Erythroblast (primary cell): ENCODE results near the gene FBXO31.
A peak's percentile ranks its signal among the peaks of the same experiment; 100 is the strongest.

Experiments
- DNase-seq, 2 experiments: peaks; one replicate each; lab custom pipeline; 2025; lab: John Stamatoyannopoulos, UW
- GATA1 ChIP-seq: IDR thresholded peaks from 2 replicates; pipeline ENCODE4 v1.6.1; 2011; ENCODE audit warnings: low read depth, mild to moderate bottlenecking, control low read depth, low read length, moderate library complexity
- POLR2A ChIP-seq: IDR thresholded peaks from 2 replicates; pipeline ENCODE4 v1.6.1; 2011; ENCODE audit warnings: mild to moderate bottlenecking, low read length

FBXO31 gene

GRCh38 chr16:87416826-87417527 lies 33.4 kb upstream of the FBXO31 start:
- DNase-seq, result peak; percentile 25 to 50
- no peak for TF ChIP-seq GATA1
- TF ChIP-seq POLR2A, result no peak

DNA sequence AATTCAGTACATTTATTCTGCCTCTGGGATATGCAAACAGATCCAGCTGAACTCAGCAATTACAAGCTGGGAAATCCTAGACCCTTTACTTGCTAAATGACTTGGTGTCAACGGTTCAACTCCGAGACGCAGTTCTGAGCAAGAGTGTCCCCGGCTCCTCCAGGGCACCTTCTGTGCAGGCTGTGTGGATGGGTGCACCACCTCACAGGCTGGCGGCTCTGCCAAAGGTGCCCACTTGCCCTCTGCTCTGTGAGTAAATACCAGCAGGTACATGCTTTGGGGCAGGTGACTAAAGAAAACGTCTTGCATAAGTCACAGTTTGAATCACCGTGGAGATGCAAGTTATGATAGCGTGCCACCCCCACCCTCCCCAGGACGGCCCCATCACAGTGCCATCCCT lies 31.9 kb upstream of the FBXO31 start:
- TF ChIP-seq POLR2A (no peak), GATA1 (no peak)
- no peak for DNase-seq

GRCh38 chr16:87414251-87414680 lies 30.7 kb upstream of the FBXO31 start:
- no peak for DNase-seq
- TF ChIP-seq POLR2A, result no peak
- TF ChIP-seq GATA1, result no peak

DNA sequence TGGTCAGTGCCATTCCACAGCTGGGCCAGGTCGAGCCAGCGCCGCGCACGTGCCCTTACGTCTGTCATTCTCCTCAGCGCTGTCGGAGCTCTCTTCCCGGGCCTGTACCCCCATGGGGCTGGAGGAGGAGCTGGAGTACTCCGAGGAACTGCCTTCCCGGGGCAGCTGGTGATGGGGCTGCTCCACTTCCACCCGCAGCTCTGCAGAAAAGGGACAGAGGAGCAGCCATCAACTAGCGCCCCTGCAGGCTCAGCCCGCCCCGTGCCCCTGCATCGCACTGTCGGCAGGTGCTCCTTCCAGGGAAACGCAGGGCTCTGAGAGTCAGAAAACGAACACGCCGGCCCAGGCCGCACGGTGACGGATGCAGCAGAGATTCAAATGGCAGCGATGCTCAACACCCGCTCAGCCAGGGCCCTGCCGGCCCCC lies 29.4 kb upstream of the FBXO31 start:
- no peak for DNase-seq
- TF ChIP-seq POLR2A (no peak), GATA1 (no peak)

GRCh38 chr16:87412371-87412995 lies 28.9 kb upstream of the FBXO31 start:
- TF ChIP-seq GATA1 (no peak), POLR2A (no peak)
- DNase-seq, result no peak

DNA sequence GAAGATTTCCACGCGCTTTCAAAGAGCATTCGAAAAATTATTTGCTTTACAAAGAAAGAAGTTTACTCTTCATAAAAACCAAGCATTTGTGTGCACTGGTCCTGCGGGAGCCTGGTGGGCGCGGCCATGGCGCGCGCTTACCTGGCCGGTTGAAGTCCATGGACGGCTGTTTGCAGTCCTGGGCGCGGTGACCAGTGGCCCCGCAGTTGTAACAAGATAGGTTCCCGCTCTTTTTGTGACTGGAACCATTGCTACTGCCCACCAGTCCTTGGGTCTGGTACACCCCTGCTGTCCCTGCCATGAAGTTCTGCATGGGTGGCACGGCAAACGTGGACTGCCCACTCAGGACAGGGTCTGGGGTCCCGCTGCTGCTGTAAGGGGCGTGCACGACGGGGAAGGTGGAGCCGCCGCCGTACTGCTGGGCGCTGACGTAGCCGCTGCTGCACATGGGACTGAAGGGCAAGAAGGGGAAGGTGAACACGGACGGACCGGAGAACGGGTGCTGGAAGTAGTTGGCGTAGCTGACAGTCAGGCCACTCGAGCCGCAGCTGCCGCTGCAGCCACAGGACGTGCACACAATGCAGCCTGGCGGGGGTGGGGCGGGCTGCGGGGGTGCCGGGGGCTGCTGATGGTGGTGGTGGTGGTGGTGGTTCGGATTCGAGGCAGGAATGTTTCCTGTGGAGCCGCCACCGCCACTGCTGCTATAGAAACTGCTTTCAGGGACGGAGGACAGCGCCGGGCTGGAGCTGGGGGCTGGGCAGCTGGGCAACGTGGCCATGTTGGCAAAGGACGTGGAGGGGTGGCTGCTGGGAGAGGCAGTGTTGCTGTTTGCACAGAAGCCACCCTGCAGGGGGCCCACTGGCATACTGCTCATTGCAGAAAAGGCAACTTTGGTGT lies 28.0 kb upstream of the FBXO31 start:
- no peak for TF ChIP-seq POLR2A
- TF ChIP-seq GATA1, result no peak
- DNase-seq, result no peak

DNA sequence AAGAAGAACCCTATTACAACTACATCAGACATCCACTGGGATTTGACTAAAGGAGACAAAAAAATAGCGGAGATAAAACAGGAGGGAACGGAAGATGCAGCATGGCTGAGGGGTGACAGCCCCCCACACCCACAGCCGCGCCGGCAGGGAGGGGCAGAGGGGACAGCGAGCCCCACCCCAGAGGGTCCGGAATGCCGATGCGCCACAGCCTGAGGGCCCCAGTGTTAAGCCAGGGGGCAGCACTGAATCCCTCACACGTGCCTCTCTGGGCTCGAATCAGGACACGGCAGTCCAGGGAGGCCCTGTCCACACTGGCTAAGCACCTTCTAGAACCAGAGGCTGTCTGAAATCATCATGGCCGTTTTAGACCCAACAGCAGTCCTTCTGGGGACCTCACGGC lies 27.4 kb upstream of the FBXO31 start:
- DNase-seq, result no peak

GRCh38 chr16:87410530-87410929 lies 27.0 kb upstream of the FBXO31 start:
- DNase-seq, result no peak

More for the DNA sequence above, 27.4 kb upstream of the FBXO31 start:
- TF ChIP-seq POLR2A, result no peak
- TF ChIP-seq GATA1, result no peak

GRCh38 chr16:87409781-87410180 lies 26.2 kb upstream of the FBXO31 start:
- DNase-seq, result no peak
- TF ChIP-seq POLR2A, result no peak
- TF ChIP-seq GATA1, result no peak

More at GRCh38 chr16:87410530-87410929, 27.0 kb upstream of the FBXO31 start:
- TF ChIP-seq GATA1 (no peak), POLR2A (no peak)

- TF ChIP-seq GATA1, result no peak
- no peak for TF ChIP-seq POLR2A
- no peak for DNase-seq
Measured at GRCh38 chr16:87409153-87409552, 25.6 kb upstream of the FBXO31 start.

- no peak for DNase-seq
- TF ChIP-seq GATA1, result no peak
- no peak for TF ChIP-seq POLR2A
Measured at GRCh38 chr16:87407511-87408112, 24.0 kb upstream of the FBXO31 start.

GRCh38 chr16:87406495-87407088 lies 23.0 kb upstream of the FBXO31 start:
- no peak for DNase-seq

More at GRCh38 chr16:87406495-87407088, 23.0 kb upstream of the FBXO31 start:
- TF ChIP-seq GATA1 (no peak), POLR2A (no peak)
